Posterior cingulate gyrus (tissue), 11 donors: ENCODE measurements around the gene HCFC1.
A peak's percentile ranks its signal among the peaks of the same experiment; 100 is the strongest.

ENCODE experiments used
- DNase-seq, 10 donors: peaks; one replicate each; pipeline versions ENCODE4 v3.0.0 to v3.0.0-alpha.2; 2020 to 2021; ENCODE audit warnings: mixed read lengths in 3 of 10
- intact Hi-C: fragments of 100-400 bp; cut with DNase I; formaldehyde crosslinking; loops from one replicate; pipeline ENCODE4 v1.15.1; 2023

Gene HCFC1

GRCh38 chrX:153964105-153964504 is 7.5 kb downstream of the HCFC1 start:
- no peak for DNase-seq
- intact Hi-C loops, result no loop called here

DNA sequence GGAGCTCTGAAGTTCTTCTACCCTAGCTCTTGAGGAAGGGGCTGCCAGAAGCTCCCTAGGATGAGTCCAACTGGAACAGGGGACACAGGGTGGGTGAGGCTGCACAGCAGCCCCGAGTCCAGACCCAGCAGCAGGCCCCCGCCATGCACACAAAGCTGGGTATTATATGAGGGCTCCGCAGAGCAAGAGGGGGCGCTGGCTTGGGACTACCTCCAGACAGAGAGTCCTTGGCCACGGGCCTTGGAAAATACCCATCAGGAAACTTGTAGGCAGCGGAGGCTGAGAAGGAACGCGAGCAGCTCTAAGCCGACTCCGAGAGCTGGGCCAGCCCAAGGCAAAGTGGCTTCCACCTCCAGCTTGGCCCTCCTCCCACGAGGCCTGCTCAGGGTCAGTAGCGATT is 8.1 kb downstream of the HCFC1 start:
- intact Hi-C loops, result no loop called here
- peak in 1 of 10 donors; percentile 70 for DNase-seq

DNA sequence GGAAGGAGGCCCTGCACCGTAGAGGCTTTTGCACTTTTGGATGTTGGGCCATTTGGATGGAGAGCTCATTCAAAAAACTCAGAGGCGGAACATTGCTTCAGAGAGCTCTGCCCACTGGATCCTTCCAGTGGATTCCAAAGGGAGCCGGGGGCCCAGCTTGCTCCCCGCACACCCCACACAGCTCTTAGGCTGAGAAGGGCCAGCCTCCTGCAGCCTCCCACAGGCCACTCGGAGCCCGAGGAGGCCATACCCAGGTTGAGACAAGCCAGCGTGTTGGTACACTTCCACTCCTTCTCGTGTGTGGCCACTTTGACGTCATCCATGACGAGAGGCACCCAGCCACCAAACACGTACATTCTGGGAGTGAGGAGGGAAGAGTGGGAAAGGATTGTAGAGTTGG is 10.3 kb downstream of the HCFC1 start:
- no peak for DNase-seq
- intact Hi-C loops, result no loop called here

DNA sequence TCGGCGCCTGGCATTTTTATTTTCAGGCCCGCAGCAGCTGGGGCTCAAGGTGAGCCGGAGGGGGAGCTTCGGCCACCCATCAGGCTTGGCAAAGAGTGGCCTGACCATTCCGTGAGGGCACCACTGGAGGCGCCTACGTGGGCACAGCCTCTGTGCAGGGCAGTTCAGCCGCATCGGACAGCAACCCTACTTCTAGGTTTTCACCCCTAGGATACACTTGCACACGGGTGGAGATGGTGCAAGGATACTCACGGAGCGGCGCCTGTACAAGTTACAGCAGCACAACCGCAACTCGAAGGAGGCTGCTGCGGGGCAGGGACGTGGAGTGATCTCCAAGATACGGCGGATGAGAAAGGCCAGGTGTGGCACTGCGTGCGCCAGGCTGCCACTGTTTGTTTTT is 10.8 kb downstream of the HCFC1 start:
- DNase-seq, result no peak
- intact Hi-C loops, result no loop called here

DNA sequence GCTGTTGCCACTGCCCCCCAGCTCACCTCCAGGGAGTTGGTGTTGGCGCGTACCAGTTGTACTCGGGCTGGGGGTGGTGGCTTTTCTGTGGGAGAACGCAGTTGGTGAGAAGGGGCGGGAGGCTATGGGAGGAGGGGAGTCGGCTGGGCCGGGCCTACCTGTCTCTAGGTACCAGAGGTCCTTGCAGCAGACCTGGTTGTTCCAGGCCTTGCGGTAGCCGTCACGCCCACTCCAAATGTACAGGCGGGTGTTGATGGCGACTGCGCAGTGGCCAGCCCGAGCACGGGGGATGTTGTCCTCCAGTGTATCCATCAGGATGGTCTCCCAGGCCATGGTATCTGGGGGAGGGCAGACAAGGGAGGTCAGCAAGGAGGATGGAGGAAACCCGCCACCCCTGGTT is 11.5 kb downstream of the HCFC1 start:
- no peak for DNase-seq
- intact Hi-C loops, result no loop called here

- peak in 1 of 10 donors; percentile 83 for DNase-seq
- intact Hi-C loops, result loop anchor here (10.0 kb wide), 1 partner anchor 1005 kb away; no protein-coding TSS in a partner anchor
These were observed 12.0 kb downstream of the HCFC1 start for GRCh38 chrX:153959649-153960048.

DNA sequence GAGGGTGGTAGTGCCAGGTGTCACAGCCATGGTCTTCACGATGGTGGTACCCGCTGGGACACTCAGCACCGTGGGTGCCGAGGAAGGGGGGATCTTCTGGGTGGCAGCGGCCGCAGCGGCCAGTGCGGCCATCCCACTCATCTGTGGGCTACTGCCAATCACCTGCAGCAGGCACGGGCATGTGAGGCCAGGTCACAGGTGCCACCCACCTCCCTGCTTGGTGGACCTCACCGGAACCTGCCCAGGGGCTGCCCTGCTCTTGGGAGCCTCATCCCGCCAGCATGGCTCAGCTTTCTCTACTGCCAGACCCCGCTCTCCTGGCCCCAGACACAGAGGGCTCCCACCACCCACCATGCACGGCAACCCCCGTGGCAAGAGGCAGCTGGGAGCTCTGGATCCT is 13.0 kb downstream of the HCFC1 start:
- intact Hi-C loops, result loop anchor here (10.0 kb wide), 1 partner anchor 1004 kb away; no protein-coding TSS in a partner anchor
- DNase-seq, result no peak

GRCh38 chrX:153957224-153957623 is 14.4 kb downstream of the HCFC1 start:
- intact Hi-C loops, result loop anchor here (10.0 kb wide), 1 partner anchor 1002 kb away; no protein-coding TSS in a partner anchor

GRCh38 chrX:153956044-153956907 is 15.3 kb downstream of the HCFC1 start:
- no peak for DNase-seq

More at GRCh38 chrX:153957224-153957623, 14.4 kb downstream of the HCFC1 start:
- DNase-seq, result no peak

GRCh38 chrX:153955228-153955732 is 16.3 kb downstream of the HCFC1 start:
- intact Hi-C loops, result loop anchor here (10.0 kb wide), 1 partner anchor 1000 kb away; no protein-coding TSS in a partner anchor
- DNase-seq, result no peak

More at GRCh38 chrX:153956044-153956907, 15.3 kb downstream of the HCFC1 start:
- intact Hi-C loops, result loop anchor here (10.0 kb wide), 1 partner anchor 1001 kb away; no protein-coding TSS in a partner anchor

DNA sequence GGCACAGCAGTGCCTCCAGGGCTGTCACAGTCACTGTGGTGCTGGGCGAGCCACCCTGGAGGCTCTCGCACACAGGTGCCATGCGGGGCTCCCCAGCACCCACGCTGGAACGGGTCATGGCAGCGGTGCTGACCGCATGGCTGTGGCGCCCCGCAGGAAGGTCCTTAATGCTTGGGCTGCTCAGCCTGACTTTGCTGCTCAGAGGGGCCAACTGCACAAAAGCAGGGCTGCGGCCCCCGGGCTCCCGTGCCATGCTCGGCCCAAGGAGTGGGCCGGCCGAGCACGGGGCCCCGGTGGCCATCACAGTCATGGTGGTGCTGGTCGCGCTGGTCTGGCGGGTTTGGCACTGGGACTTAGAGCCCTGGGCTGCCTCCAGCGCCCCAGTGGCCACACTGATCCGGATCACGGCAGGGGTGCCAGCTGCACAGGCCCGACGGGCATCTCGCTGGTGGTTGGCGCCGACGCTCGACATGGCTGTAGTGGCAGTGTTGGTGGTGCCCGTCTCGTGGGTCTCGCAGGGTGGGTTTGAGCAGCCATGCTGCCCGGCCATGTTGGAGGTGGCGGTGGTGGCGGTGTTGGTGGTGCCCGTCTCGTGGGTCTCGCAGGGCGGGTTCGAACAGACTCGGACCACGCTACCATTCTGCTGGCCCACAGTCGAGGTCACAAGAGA is 16.9 kb downstream of the HCFC1 start:
- peak in 1 of 10 donors; percentile 83 for DNase-seq
- intact Hi-C loops, result loop anchor here (5.0 to 10.0 kb wide), 2 partner anchors 417 to 1000 kb away; no protein-coding TSS in a partner anchor

- DNase-seq, result peak in 1 of 10 donors; percentile 72
- intact Hi-C loops, result loop anchor here (1.0 to 10.0 kb wide), 3 partner anchors 190 to 999 kb away; partner anchors contain the start of gene PLXNB3
These were observed 17.6 kb downstream of the HCFC1 start for GRCh38 chrX:153953892-153954557.

- intact Hi-C loops, result loop anchor here (1.0 to 10.0 kb wide), 3 partner anchors 189 to 999 kb away; partner anchors contain the start of gene PLXNB3
- peak; percentile 42 to 96 (median 72) for DNase-seq
These were observed 18.2 kb downstream of the HCFC1 start for GRCh38 chrX:153953342-153953830.

- no peak for DNase-seq
- intact Hi-C loops, result loop anchor here (1.0 to 10.0 kb wide), 3 partner anchors 188 to 998 kb away; partner anchors contain the start of gene PLXNB3
These were observed 19.1 kb downstream of the HCFC1 start for GRCh38 chrX:153952373-153953026.

- no peak for DNase-seq
- intact Hi-C loops, result loop anchor here (5.0 to 10.0 kb wide), 2 partner anchors 415 to 997 kb away; no protein-coding TSS in a partner anchor
These were observed 19.8 kb downstream of the HCFC1 start for GRCh38 chrX:153951683-153952372.

DNA sequence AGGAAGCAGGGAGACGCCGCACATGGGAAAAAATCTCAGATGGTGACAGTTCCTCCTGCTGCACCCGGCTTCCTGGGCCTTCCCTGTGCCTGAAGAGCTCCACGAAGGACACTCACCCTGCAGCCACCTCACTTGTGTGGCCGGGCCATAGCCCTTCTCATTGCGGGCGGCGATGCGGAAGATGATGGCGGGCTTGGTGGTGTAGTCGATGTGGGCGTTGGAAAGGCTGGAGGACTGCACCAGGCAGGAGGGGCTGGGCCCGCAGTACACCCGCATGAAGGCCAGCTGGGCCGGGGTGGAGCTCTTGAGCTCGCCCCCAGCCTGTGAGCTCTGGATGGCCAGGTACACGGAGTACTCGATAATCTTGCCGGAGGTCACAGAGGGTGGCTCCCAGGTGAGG is 21.5 kb downstream of the HCFC1 start:
- intact Hi-C loops, result loop anchor here (5.0 to 10.0 kb wide), 2 partner anchors 413 to 995 kb away; no protein-coding TSS in a partner anchor
- DNase-seq, result no peak

GRCh38 chrX:153948847-153949805 is 22.5 kb downstream of the HCFC1 start:
- DNase-seq, result no peak
- intact Hi-C loops, result no loop called here
